OCI-LY1 (cell line): ENCODE data around the gene SLC12A6.

ENCODE experiments used
- H2AFZ ChIP-seq: fragments of 200-600 bp; sonication (generic), shearing (Covaris generic); 2 replicates; pipeline ENCODE4 v1.6.0; 2014; ENCODE audit warnings: antibody characterized with exemption, mild to moderate bottlenecking, low read length
- H3F3A ChIP-seq: fragments of 200-600 bp; sonication (generic), shearing (Covaris generic); 2 replicates; pipeline ENCODE4 v1.6.0; 2014; ENCODE audit warnings: mild to moderate bottlenecking, antibody characterized with exemption, low read length, moderate library complexity; ENCODE audit not compliant: insufficient read depth
- H3K27ac ChIP-seq: fragments of 200-600 bp; sonication (generic); 2 replicates; pipeline ENCODE4 v1.5.1; 2014; ENCODE audit warnings: low read length, mixed run types, mild to moderate bottlenecking, low read depth; ENCODE audit not compliant: poor library complexity, severe bottlenecking
- H3K27me3 ChIP-seq: fragments of 200-600 bp; sonication (generic); 2 replicates; pipeline ENCODE4 v1.6.0; 2014; ENCODE audit warnings: antibody characterized with exemption, mild to moderate bottlenecking, low read length, moderate library complexity; ENCODE audit not compliant: insufficient read depth
- H3K36me3 ChIP-seq: fragments of 200-600 bp; sonication (generic); 2 replicates; pipeline ENCODE4 v1.6.1; 2014; ENCODE audit warnings: mild to moderate bottlenecking, antibody characterized with exemption, low read length, moderate library complexity, mixed read lengths; ENCODE audit not compliant: insufficient read depth
- H3K4me1 ChIP-seq: fragments of 200-600 bp; sonication (generic); 2 replicates; pipeline ENCODE4 v1.5.1; 2014; ENCODE audit warnings: mild to moderate bottlenecking, low read length, moderate library complexity; ENCODE audit not compliant: insufficient read depth, severe bottlenecking
- H3K4me2 ChIP-seq: fragments of 200-600 bp; sonication (generic), shearing (Covaris generic); 2 replicates; pipeline ENCODE4 v1.6.1; 2014; ENCODE audit warnings: low read length
- H3K4me3 ChIP-seq: fragments of 200-600 bp; sonication (generic); 2 replicates; pipeline ENCODE4 v1.5.1; 2014; ENCODE audit warnings: low read length, low read depth, mild to moderate bottlenecking, mixed read lengths; ENCODE audit not compliant: poor library complexity, severe bottlenecking
- H3K79me2 ChIP-seq: fragments of 200-600 bp; shearing (Covaris generic); 2 replicates; pipeline ENCODE4 v1.6.1; 2016; ENCODE audit warnings: mixed run types, low read length, mixed read lengths; ENCODE audit not compliant: insufficient read depth
- H3K9ac ChIP-seq: fragments of 200-600 bp; sonication (generic), shearing (Covaris generic); 2 replicates; pipeline ENCODE4 v1.6.1; 2014; ENCODE audit warnings: mild to moderate bottlenecking, low read length, mixed read lengths
- H3K9me2 ChIP-seq: fragments of 200-600 bp; sonication (generic), shearing (Covaris generic); 2 replicates; pipeline ENCODE4 v1.6.1; 2014; ENCODE audit warnings: low read depth, mild to moderate bottlenecking, low read length, mixed read lengths
- H3K9me3 ChIP-seq: fragments of 200-600 bp; shearing (Covaris generic); 2 replicates; pipeline ENCODE4 v1.6.1; 2014; ENCODE audit warnings: low read length, mixed read lengths
- H4K20me1 ChIP-seq: fragments of 200-600 bp; sonication (generic), shearing (Covaris generic); 2 replicates; pipeline ENCODE4 v1.6.0; 2016; ENCODE audit warnings: mild to moderate bottlenecking, low read length; ENCODE audit not compliant: insufficient read depth
- CTCF ChIP-seq: fragments of 200-600 bp; sonication (generic), shearing (Covaris generic); IDR thresholded peaks from 2 replicates; pipeline ENCODE4 v1.5.1; 2017; ENCODE audit warnings: mild to moderate bottlenecking, antibody characterized with exemption, low read length, moderate library complexity, mixed read lengths
- EZH2 ChIP-seq: fragments of 200-600 bp; sonication (generic), shearing (Covaris generic); IDR thresholded peaks from 2 replicates; pipeline ENCODE4 v1.8.0; 2017; ENCODE audit warnings: borderline replicate concordance, mixed run types, mild to moderate bottlenecking, antibody characterized with exemption, low read length, moderate library complexity, mixed read lengths

SLC12A6 gene

GRCh38 chr15:34332553-34333120 lies 4.9 kb downstream of the SLC12A6 start:
- H3F3A ChIP-seq = no peaks in the 10 kb centered on the region
- H3K9ac ChIP-seq = no peak overlapping the region
- H3K4me2 ChIP-seq = no peak overlapping the region
- H3K27ac ChIP-seq = no peak overlapping the region
- H4K20me1 ChIP-seq = no peaks in the 10 kb centered on the region
- no peaks in the 10 kb centered on the region for H3K9me3 ChIP-seq
- no peaks in the 10 kb centered on the region for H3K36me3 ChIP-seq
- peaks cover 25% of the 10 kb centered on the region for H3K4me1 ChIP-seq
- H3K79me2 ChIP-seq = no peaks in the 10 kb centered on the region
- no peak overlapping the region for H3K4me3 ChIP-seq
- H3K9me2 ChIP-seq = no peaks in the 10 kb centered on the region
- no peak overlapping the region for H2AFZ ChIP-seq
- TF ChIP-seq CTCF (no peak), EZH2 (no peak)
- no peaks in the 10 kb centered on the region for H3K27me3 ChIP-seq

- Histone ChIP-seq H3K4me1 (peaks cover 20% of the 10 kb centered on the region), H3K9me3 (no peaks in the 10 kb centered on the region), H3K9ac (no peak overlapping the region), H3K4me2 (no peak overlapping the region), H3K36me3 (no peaks in the 10 kb centered on the region), H3K79me2 (no peaks in the 10 kb centered on the region), H3K27ac (no peak overlapping the region), H3K9me2 (no peaks in the 10 kb centered on the region), H3K27me3 (no peaks in the 10 kb centered on the region), H4K20me1 (no peaks in the 10 kb centered on the region), H3K4me3 (no peak overlapping the region), H3F3A (no peaks in the 10 kb centered on the region), H2AFZ (no peak overlapping the region)
- TF ChIP-seq CTCF = no peak
Observed at GRCh38 chr15:34331809-34332208, 5.8 kb downstream of the SLC12A6 start.

- no peaks in the 10 kb centered on the region for H3K36me3 ChIP-seq
- H3K79me2 ChIP-seq = no peaks in the 10 kb centered on the region
- no peaks in the 10 kb centered on the region for H3K9me2 ChIP-seq
Observed at GRCh38 chr15:34330279-34330678, 7.3 kb downstream of the SLC12A6 start.

More at GRCh38 chr15:34330279-34330678, 7.3 kb downstream of the SLC12A6 start:
- H3K27ac ChIP-seq = no peak overlapping the region
- no peak overlapping the region for H3K4me3 ChIP-seq
- no peak overlapping the region for H2AFZ ChIP-seq
- H4K20me1 ChIP-seq = no peaks in the 10 kb centered on the region
- no peak overlapping the region for H3K4me2 ChIP-seq
- no peaks in the 10 kb centered on the region for H3K9me3 ChIP-seq
- TF ChIP-seq CTCF (no peak), EZH2 (no peak)
- no peak overlapping the region for H3K9ac ChIP-seq
- no peaks in the 10 kb centered on the region for H3K27me3 ChIP-seq
- no peaks in the 10 kb centered on the region for H3F3A ChIP-seq
- H3K4me1 ChIP-seq = peaks cover 5% of the 10 kb centered on the region
